Left cardiac atrium (tissue), 4 donors: ENCODE results near the gene TSKU. TPM values are rescaled to one million over a fixed set of nuclear protein-coding genes. Genes with fewer than 3 reads are reported as not detected.
"Not testable (repeated sequence)": the region's sequence is repeated elsewhere in the genome, so short reads cannot be mapped to it uniquely, and the experiment has no call there.

Experiments used
- ATAC-seq, 2 donors: fragments of 200-7000 bp; cut with Tn5 transposase; one replicate each; pipeline ENCODE4 v1.9.1; 2020; ENCODE audit warnings: mild to moderate bottlenecking in 2 of 2, moderate library complexity in 2 of 2
- DNase-seq: peaks from one replicate; pipeline ENCODE4 v3.0.0-alpha.2; 2020
- intact Hi-C, 2 donors: fragments of 100-400 bp; cut with DNase I; formaldehyde crosslinking; loops; one replicate each; pipeline versions ENCODE4 v1.14.1 to v1.15.1; 2022 to 2023
- long read RNA-seq: library from polyadenylated mRNA; unstranded; transcript quantifications from one replicate; pipeline ENCODE4 v2.0.0, GENCODE V29; 2021
- total RNA-seq, 2 donors: library from RNA; stranded (reverse); fragmentation: NEBNext Ultra II Directional; extraction: Animal tissue kit (Norgen Biotek cat#: 25700); gene quantifications; one replicate each; pipeline ENCODE4 v1.2.1, GENCODE V29; 2021
- donor health status: DM: no; HTN: yes; CAD: no.
- donor health status: DM: no; HTN: yes; CAD: no; lungs with severe emphysema.
- donor health status: DM: yes; HTN: yes; CAD: no.
- donor health status: Dilated cardiomyopathy.

The TSKU gene, protein sequence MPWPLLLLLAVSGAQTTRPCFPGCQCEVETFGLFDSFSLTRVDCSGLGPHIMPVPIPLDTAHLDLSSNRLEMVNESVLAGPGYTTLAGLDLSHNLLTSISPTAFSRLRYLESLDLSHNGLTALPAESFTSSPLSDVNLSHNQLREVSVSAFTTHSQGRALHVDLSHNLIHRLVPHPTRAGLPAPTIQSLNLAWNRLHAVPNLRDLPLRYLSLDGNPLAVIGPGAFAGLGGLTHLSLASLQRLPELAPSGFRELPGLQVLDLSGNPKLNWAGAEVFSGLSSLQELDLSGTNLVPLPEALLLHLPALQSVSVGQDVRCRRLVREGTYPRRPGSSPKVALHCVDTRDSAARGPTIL
- total RNA-seq = 10 to 100 TPM; 27.7 to 33.3 TPM
- long read RNA-seq, transcript TSKU-201 (2 exons, 2,712 nt) = major isoform, 59 of 77 reads
- long read RNA-seq, partial matches to known transcripts = 18 of 77 reads
- long read RNA-seq, other reads (novel, unspliced or antisense) = 0 of 77 reads

DNA sequence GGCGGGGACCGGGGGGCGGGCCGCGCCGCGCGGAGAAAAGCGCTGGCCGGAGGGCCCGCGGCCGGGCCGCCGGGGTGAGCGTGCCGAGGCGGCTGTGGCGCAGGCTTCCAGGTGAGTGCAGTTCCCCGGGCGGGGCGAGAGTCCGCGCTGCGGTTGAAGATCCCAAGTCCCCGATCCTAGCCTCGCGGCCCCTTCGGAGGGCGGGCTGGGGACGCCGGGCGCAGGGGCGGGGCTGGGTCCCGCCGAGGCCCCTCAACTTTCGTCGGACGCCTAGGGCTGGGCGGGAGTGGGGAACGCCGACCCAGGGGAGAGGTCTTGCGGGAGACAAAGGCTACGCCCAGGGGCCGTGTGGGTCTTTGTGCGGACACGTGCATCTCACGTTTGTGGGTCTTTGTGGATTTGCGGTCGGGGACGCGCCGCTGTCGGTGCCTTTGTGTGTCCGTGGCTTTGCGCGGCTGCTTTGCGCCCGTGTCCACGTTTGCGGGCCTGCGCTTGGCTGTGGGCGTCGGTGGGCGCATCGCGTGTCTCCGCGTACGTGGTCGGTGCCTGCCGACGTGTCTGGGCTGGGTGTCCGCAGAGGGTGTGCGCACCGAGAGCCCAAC is at the start of gene TSKU:
Gene TSKU, plus strand, starts transcription at position 63 of the 602 bp plus-strand sequence. CDS start 12,261 bp downstream, outside the sequence.
- ATAC-seq = peak; percentile 36 to 46
- peak; percentile 49 for DNase-seq
- intact Hi-C loops = no loop called here

DNA sequence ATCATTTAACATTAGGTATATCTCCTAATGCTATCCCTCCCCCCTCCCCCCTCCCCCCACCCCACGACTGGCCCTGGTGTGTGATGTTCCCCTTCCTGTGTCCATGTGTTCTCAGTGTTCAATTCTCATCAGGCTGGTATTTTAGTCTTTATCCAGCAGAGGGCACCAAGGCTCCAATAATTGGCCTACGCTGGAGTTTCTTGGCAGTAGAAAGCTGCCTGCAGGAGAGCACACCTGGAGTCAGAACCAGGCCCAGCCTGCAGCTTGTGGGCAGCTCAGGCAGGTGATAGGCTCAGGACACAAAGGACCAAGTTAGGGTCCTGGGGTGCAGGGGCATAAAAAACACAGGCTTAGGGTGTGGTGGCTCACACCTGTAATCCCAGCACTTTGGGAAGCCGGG is 49.2 kb upstream of the TSKU start:
- peak; percentile 54 to 67 for ATAC-seq
- not testable (repeated sequence) for DNase-seq
- intact Hi-C loops = loop anchor here (1.0 to 10.0 kb wide), 4 partner anchors 65 to 183 kb away; no protein-coding TSS in a partner anchor

DNA sequence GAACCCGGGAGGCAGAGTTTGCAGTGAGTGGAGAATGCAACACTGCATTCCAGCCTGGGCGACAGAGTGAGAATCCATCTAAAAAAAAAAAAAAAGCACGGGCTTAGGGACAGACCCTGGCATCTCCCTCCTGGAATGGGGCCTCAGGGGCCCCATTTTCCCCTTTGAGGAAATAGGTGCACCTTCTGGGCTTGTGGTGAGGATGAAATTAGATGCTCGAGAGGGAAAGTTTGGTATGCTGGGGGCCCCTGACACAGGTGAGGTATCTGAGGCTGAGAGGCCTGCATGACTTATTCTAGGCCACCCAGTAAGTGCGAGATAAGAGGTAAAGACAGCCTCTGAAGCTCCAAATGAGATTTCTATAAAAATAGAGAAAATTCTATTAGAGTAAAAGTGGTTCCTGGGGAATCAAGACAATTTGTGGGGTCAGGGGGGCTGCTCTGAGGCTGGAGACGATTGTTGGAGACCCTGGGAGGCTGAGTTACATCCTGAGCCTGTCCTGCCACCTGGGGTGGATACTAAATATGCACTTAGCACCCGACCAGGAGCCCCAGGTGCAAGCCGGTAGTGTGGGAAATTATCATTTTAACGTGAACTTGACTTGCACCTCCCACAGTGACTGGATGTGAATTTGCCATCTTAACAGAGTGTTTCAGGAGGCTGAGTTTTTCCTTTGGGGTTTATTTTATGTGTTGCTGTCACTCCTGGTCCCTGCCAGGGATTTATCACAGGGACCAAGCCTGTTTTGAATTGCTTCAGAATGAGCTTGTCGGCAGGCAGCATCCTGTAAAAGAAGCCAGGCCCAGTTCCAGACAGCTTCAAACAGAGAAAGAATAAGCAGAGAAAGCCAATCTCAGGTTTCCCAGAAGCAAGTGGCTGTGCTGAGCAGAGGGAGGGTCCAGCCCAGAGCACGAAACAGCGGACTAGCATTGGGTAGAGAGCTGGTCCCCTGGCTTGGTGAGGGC is 48.4 kb upstream of the TSKU start:
- ATAC-seq (no peak), DNase-seq (no peak)
- intact Hi-C loops = loop anchor here (1.0 to 10.0 kb wide), 4 partner anchors 64 to 183 kb away; no protein-coding TSS in a partner anchor

DNA sequence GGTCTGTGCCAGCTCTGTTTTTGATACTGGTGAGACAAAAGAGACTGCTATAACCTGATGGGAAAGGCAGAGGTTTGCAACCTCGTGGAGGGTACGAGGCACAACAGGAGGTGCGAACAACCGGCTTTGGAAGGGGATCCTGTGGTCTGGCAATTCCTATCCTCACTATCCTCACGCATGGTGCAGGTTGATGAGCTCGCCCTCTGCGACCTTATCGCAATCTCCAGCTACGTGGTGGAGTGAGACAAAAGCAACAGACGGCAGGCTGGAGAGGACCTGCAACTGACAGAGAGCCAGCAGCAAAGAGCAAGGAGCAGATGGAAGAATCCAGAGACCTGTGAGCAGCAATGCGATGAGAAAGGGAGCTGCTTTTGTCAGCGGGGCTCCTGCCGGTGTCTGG is 47.3 kb upstream of the TSKU start:
- intact Hi-C loops = loop anchor here in 1 of 2 donors (2.0 to 10.0 kb wide), 2 partner anchors 63 to 179 kb away; no protein-coding TSS in a partner anchor
- DNase-seq (no peak), ATAC-seq (no peak)

DNA sequence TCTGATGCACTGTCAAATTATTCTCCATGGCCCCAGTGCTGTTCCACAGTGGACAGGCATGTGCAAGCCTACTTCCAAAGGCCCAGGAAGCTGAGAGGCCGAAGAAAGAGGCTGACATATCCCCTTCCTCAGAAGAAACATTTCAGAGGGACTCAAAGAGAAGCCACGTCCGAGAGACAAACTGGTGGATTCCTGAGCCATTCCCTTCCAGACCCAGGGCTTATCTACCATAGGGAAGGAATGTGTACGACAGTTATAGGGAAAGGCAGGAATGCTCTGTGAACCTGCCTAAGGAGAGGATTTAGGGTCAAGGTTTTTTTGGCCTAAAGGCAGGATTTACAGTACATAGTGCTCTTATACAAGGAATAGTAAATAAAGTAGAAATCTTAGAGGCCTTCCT is 46.9 kb upstream of the TSKU start:
- intact Hi-C loops = loop anchor here in 1 of 2 donors (10.0 kb wide), 1 partner anchor 179 kb away; no protein-coding TSS in a partner anchor
- ATAC-seq (no peak), DNase-seq (no peak)

DNA sequence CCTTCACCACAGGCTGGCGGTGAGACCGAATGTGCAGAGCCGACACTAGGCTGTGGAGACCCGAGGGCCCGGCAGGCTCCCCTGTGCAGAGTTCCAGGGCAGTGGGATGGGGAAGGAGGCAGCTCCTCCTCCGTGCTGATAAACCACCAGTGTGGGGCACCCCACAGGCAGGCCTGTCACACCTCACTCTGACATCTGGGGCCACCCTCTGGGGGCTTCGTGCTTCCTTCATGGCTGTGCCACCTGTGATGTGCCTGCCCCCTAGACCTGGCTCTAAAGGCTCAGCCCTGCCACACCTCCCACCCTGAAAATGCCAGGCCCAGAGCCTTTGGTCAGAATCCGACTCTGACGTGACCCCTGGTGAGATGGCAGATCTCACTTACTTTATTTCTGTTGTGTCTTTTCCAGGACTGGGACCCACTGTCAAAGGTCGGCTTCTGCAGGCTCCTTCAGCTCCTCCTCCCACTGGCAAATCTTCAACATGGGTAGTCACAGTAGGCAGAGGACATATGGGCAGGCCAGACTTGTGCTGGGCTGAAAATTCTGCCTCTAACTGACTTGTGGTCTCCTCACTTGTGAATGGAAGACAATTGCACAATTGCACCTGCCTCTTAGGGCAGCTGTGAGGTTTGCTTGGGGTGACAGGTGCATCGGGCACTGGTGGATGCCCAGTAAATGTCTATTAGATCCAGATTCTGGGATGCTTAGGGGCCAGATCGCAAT is 46.2 kb upstream of the TSKU start:
- ATAC-seq (no peak), DNase-seq (no peak)
- intact Hi-C loops = loop anchor here in 1 of 2 donors (10.0 kb wide), 1 partner anchor 178 kb away; no protein-coding TSS in a partner anchor

DNA sequence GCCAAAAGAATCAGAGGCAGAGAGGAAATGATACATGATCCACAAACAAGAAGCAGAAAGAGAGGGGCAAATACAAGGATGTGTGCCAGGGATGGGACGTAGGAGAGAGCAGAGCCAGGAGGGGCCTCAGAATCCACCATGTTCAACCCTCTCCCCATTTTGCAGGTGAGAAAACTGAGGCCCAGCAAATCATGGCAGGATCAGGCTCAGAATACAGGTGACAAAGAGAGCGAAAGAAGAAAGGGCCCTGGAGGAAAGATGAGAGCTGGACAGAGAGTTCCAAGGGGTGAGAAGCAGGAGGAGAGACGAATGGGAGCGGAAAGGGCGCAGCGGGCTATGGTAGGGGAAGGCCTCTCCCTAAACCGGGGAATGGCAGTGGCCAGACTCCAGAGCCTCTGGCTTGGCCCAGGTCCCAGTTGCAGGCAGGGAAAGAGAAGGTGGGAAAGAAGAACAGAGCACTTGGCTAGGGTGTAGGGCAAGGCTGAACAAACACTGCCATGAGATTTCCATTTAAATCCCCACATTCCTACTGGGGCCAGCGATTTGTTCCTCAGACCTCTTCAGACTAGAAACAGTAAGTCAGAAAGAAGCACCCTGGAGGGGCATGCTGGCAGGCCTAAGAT is 44.4 kb upstream of the TSKU start:
- intact Hi-C loops = loop anchor here in 1 of 2 donors (10.0 kb wide), 1 partner anchor 176 kb away; no protein-coding TSS in a partner anchor
- DNase-seq (peak; percentile 57), ATAC-seq (peak in 1 of 2 donors; percentile 62)

DNA sequence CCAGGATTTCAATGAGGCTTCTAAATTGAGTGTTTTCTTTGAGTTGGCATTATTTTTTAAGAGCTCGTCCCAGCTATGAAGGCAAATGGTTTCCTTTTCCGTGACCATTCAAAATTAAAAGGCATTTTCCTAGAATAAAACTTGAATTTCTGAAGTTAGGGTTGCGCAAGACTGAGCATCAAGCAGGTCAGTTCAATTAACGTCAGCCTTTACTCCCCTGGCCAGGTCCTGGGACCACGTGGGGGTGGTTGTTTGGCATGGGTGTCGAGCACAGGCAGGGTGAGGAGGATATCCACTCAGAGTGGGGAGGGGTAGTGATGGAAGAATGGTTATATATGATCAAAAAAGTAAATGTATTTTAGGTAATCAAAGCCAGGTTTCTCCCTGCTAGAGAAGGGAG is 43.4 kb upstream of the TSKU start:
- no peak for DNase-seq
- ATAC-seq = peak in 1 of 2 donors; percentile 65
- intact Hi-C loops = loop anchor here in 1 of 2 donors (10.0 kb wide), 1 partner anchor 175 kb away; no protein-coding TSS in a partner anchor

DNA sequence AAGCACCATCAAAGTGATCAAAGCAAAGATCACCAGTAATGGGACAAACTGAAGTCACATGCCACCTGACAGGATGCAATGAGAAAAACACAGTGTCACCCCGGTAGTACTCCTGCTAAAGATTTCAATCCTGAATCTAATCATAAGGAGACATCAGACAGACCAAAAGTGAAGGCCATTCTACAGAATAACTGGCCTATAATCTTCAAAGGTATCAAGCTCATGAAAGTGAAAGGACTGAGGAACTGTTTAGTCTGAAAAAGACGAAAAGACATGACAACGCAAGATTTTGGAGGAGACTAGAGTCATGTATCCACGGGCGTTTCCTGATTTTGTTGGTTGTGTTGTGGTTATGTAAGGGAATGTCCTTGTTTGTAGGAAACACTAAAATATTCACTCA is 42.4 kb upstream of the TSKU start:
- DNase-seq = no peak
- intact Hi-C loops = no loop called here
- ATAC-seq = no peak

DNA sequence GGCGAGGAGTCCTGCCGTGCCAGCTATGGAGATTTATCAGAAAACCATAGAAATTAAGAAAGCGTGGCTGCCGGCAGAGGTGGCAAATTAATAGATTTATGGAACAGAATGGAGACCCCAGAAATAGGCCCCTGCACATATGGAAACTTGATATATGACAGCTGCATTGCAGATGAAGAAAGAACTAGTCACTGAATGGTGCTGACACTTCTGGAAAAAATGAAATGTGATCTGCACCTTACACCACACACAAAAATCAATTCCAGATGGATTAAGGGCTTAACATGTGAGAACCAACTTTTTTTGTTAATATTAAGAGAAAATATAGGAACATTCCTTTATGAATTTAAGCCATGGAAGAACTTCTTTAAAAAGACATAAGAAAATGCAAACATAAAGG is 40.3 kb upstream of the TSKU start:
- intact Hi-C loops = no loop called here
- DNase-seq (no peak), ATAC-seq (no peak)

DNA sequence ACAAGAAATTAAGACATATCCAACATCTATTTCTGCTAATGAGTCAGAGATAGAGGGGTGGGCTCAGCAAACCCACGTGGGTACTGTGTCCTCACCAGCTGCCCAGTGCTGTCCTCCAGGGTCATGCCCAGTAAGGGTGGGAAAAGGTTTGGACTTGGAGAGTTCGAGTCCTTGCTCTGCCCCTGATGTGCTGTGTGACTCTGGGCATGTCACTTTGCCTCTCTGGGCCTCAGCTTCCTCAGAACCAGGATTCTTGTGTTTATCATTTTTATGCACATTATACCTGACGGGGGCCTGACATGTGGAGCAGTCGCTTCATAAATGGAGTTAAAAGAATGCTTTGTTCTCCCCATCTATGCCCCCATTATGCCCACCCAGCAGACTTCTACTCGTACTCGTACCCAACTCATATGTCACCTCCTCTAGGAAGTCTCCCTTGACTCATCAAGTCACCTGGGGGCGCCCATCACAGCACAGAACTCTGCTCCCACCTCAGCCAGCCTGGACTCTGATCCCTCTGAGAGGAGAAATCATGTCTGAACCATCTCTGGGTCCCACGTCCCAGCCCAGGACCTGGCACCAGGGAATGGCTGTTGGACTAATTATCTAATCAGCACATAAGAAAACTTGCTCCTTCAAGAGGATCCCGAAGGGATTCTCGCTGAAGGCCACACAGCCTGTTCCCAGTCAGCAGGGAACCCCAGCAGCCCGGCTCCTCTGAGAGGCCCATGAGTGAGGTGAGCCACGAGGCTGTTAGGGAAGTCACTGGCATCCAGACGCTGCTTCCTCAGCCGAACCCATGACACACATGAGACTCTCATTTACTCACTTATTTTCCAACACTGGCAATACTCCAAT is 38.7 kb upstream of the TSKU start:
- ATAC-seq (peak in 1 of 2 donors; percentile 32), DNase-seq (peak; percentile 37)
- intact Hi-C loops = no loop called here

DNA sequence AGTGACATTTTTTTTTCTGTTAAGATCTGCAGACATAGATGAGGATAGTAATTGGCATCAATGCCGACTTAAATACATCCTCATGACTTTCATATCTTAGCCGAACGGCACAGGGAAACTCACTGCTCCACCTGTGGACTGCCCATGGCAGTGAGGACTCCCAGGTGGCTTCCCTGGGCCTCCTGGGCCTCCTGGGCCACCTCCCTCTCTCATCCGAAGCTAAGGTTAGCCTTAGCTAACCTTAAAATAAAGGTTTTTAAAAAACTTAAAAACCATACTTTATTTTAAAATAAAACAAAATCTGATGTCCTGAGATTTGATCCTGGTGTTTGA is 38.1 kb upstream of the TSKU start:
- intact Hi-C loops = no loop called here
- DNase-seq = no peak
- no peak for ATAC-seq

DNA sequence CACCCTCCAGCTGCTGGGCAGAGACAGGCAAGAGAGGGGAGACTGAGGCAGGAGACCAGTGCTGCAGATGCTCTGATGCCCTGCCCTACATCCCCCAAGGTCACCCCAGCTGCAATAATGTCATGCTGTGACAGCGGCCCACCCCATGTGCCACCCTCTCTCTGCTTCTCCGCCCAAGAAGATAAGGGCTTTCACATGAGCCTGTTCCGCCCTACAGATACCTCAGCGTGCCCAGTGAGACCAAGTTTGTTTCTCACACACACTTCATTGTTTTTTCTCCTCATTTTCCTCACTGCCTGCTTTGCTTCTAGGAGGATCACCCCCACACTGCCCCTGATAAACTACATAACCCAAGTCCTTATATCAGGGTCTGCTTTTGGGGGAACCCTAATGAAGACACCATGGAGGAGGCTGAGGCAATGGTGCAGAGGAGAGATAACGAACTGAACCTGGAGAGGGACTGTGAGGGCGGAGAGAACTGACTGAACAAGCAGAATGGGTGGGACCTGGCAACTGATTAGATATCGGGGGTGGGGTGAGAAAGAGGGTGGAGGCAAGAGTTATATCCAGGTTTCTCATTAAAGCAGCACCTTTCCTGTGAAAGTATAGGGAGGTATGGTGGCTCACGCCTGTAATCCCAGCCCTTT is 37.5 kb upstream of the TSKU start:
- intact Hi-C loops = no loop called here
- DNase-seq = no peak
- peak in 1 of 2 donors; percentile 70 for ATAC-seq

DNA sequence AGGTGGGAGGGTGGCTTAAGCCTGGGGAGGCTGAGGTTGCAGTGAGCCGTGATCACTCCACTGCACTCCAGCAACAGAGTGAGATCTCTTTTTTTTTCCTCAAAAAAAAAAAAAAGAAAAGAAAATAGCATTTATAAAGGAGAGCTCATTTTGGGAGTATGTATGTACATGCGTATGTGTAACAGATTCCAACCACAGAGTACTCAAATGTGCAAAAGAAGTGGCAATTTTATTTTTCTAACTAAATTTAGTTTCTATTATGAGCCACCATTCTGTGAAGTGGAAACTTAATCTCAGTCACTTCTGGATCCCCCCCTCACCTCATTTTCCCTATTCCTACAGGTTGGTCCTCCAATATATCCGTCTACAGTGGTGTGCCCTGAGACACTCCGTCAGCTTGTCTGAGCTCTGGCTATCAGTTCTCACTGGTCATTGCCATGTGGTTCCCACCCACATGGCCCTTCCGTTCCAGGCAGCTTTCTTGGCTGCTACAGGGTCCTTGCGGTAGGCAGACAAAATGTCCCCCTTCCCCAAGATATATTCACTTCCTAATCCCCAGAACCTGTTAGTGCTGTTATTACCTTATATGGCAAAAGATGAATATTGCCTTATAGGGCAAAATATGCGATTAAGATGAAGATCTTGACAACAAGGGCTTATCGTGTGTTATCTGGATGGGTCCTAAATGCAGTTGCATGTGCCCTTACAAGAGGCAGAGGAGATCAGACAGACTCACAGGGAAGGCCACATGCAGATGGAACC is 35.8 kb upstream of the TSKU start:
- peak in 1 of 2 donors; percentile 32 for ATAC-seq
- intact Hi-C loops = no loop called here
- no peak for DNase-seq

DNA sequence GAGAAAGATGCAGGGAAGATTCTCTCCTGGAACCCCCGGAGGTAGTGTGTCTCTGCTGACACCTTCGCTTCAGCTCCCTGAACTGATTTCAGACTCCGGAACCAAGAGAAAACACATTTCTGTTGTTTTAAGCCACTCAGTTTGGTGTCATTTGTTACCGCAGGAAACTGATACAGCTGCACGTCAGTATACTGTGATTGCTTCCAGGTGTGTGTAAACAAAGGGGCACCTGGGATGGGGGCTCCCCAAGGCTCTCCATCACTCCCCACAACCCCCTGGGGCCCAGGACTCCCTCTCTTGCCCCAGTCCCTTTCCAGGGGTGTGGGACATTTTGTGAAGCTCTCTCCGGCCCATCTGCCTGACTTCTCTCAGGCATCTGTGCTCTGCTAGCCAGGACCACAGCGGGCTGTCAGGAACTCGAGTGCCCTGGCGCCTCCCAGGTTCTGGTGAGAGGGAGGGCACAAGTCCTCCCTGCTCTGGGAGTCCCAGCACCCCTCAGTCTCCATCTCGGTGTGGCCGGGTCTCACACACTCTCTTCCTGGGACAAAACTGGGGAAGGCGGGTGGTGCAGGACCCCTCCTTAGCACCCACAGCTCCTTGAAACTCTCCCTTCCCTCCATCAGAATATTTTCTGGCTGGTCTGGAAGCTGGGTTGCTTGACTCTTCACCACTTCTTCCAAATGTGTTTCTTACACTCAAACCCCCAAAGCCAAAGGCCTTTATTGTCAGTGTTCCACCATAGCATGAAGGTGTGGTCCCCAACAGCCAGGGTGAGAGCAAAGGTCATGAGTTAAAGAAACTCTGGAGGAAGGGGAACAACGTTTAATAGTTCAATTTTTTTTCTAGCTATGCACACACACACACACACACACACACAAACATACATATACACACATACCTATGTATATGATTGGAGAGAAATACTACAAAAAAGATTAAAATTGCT is 35.0 kb upstream of the TSKU start:
- DNase-seq (no peak), ATAC-seq (no peak)
- intact Hi-C loops = no loop called here
